ENCODE data around the gene ERAS. TPM values are rescaled to one million over a fixed set of nuclear protein-coding genes. Genes with fewer than 3 reads are reported as not detected.

Gene ERAS
- total RNA-seq, 6 donors from 2014 or later, result not detected

DNA sequence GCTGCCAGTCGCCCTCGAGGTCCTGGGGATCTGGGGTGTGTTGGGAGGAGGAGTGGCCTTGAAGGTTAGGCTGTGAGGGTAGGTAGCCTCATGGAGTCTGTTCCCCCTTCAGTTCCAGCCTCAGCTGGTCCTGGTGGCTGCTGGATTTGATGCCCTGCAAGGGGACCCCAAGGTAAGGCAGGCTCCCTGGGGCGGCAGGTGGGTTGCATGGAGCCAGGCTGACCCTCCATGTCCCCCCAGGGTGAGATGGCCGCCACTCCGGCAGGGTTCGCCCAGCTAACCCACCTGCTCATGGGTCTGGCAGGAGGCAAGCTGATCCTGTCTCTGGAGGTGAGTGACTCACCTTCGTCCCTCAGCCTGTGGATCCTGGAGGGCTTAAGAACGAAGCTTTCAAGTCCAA is 11.6 kb upstream of the ERAS start:
- no peak overlapping the region for H3K27ac ChIP-seq
- WGBS, 2 donors, result 89 to 100% methylated on average over 1 to 8 of the region's 8 CpGs
- no peaks in the 10 kb centered on the region for H3K9me3 ChIP-seq
- H3K27me3 ChIP-seq, result no peaks in the 10 kb centered on the region
- TF ChIP-seq POLR2AphosphoS5 (IDR thresholded peaks at IDR 0.05) (no peak), EP300 (IDR thresholded peaks at IDR 0.05) (no peak), POLR2A (IDR thresholded peaks at IDR 0.05) (no peak)
- TF ChIP-seq, protein P1, sequence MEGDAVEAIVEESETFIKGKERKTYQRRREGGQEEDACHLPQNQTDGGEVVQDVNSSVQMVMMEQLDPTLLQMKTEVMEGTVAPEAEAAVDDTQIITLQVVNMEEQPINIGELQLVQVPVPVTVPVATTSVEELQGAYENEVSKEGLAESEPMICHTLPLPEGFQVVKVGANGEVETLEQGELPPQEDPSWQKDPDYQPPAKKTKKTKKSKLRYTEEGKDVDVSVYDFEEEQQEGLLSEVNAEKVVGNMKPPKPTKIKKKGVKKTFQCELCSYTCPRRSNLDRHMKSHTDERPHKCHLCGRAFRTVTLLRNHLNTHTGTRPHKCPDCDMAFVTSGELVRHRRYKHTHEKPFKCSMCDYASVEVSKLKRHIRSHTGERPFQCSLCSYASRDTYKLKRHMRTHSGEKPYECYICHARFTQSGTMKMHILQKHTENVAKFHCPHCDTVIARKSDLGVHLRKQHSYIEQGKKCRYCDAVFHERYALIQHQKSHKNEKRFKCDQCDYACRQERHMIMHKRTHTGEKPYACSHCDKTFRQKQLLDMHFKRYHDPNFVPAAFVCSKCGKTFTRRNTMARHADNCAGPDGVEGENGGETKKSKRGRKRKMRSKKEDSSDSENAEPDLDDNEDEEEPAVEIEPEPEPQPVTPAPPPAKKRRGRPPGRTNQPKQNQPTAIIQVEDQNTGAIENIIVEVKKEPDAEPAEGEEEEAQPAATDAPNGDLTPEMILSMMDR (IDR thresholded peaks at IDR 0.05), result no peak
- peaks cover 0 to 44% (median 13%) of the 10 kb centered on the region in 4 donors for H3K36me3 ChIP-seq
- DNase-seq (no peak), ATAC-seq (ENCODE audit: low FRiP score in 2 of 2) (no peak)
- H3K4me1 ChIP-seq, result no peaks in the 10 kb centered on the region
- H3K4me3 ChIP-seq, result no peak overlapping the region

DNA sequence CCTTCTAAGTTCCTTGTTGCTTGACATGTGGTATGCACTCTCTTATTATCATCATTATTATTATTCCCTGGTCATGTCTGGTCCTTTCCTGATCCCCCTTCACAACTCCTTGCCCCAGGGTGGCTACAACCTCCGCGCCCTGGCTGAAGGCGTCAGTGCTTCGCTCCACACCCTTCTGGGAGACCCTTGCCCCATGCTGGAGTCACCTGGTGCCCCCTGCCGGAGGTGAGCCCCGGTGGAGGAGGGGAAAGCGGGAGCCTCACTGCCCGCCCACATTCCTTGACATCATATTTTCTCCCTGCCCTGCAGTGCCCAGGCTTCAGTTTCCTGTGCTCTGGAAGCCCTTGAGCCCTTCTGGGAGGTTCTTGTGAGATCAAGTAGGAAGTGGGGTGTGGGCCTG is 11.0 kb upstream of the ERAS start:
- Histone ChIP-seq H3K27me3 (no peaks in the 10 kb centered on the region), H3K27ac (no peak overlapping the region), H3K36me3 (peaks cover 0 to 44% (median 13%) of the 10 kb centered on the region in 4 donors), H3K9me3 (no peaks in the 10 kb centered on the region), H3K4me3 (no peak overlapping the region), H3K4me1 (no peaks in the 10 kb centered on the region)
- no peak for ATAC-seq (ENCODE audit: low FRiP score in 2 of 2)
- no peak for TF ChIP-seq EP300 (IDR thresholded peaks at IDR 0.05)
- no peak for TF ChIP-seq POLR2AphosphoS5 (IDR thresholded peaks at IDR 0.05)
- TF ChIP-seq, protein P1 (IDR thresholded peaks at IDR 0.05), result no peak
- TF ChIP-seq POLR2A (IDR thresholded peaks at IDR 0.05), result no peak
- 83% methylated on average over 6 to 8 of the region's 8 CpGs for WGBS, 2 donors
- no peak for DNase-seq

DNA sequence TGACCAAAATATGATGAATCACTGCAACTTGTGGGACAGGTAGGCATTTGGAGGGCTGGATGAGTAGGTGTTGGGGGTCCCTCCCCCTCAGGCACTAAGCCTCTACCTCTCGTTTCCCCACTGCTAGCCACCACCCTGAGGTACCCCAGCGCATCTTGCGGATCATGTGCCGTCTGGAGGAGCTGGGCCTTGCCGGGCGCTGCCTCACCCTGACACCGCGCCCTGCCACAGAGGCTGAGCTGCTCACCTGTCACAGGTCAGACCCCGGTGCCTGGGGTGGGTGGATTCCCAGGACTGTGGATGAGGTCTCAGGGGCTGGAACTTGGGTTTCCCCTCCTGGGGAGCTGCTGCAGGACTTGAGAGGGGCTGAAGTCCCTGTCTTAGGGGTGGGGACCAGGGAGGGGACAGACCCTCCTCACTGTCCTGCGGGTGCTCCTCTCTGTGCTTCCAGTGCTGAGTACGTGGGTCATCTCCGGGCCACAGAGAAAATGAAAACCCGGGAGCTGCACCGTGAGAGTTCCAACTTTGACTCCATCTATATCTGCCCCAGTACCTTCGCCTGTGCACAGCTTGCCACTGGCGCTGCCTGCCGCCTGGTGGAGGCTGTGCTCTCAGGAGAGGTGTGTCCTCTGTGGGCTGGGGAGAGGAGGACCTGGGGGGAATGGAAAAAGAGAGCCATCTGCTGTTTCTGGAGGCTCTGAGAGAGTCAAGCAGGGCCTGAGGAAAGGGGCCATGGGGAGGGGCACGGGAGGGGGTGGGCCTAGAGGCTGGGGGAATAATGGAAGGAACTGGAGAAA is 10.1 kb upstream of the ERAS start:
- ATAC-seq (ENCODE audit: low FRiP score in 2 of 2) (no peak), DNase-seq (no peak)
- TF ChIP-seq POLR2AphosphoS5 (IDR thresholded peaks at IDR 0.05) (no peak), EP300 (IDR thresholded peaks at IDR 0.05) (no peak), POLR2A (IDR thresholded peaks at IDR 0.05) (no peak)
- TF ChIP-seq, protein P1 (IDR thresholded peaks at IDR 0.05), result no peak
- Histone ChIP-seq H3K9me3 (no peaks in the 10 kb centered on the region), H3K27ac (no peak overlapping the region), H3K36me3 (peaks cover 0 to 45% (median 15%) of the 10 kb centered on the region in 4 donors), H3K27me3 (no peaks in the 10 kb centered on the region), H3K4me3 (no peak overlapping the region), H3K4me1 (no peaks in the 10 kb centered on the region)
- 92 to 95% methylated on average over 3 to 18 of the region's 18 CpGs for WGBS, 2 donors

DNA sequence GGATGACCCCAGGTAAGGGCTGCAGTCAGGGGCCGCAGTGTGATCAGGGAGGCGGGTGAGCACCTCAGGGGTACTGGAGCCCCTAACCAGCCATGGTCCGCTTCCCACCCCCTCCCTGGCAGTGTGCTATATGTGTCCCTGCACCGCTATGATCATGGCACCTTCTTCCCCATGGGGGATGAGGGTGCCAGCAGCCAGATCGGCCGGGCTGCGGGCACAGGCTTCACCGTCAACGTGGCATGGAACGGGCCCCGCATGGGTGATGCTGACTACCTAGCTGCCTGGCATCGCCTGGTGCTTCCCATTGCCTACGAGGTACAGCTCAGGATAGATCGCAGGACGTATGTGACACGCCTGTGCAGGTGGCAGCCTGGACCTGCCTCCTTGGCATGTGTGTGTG is 8.2 kb upstream of the ERAS start:
- no peak for DNase-seq

More for the DNA sequence above, 8.2 kb upstream of the ERAS start:
- TF ChIP-seq EP300 (IDR thresholded peaks at IDR 0.05) (no peak), POLR2A (IDR thresholded peaks at IDR 0.05) (no peak), POLR2AphosphoS5 (IDR thresholded peaks at IDR 0.05) (no peak)
- TF ChIP-seq, protein P1 (IDR thresholded peaks at IDR 0.05), result no peak
- no peak overlapping the region for H3K4me3 ChIP-seq
- no peak for ATAC-seq (ENCODE audit: low FRiP score in 2 of 2)
- no peaks in the 10 kb centered on the region for H3K4me1 ChIP-seq
- H3K36me3 ChIP-seq, result peaks cover 0 to 41% (median 21%) of the 10 kb centered on the region in 4 donors
- H3K27me3 ChIP-seq, result no peaks in the 10 kb centered on the region
- no peak overlapping the region for H3K27ac ChIP-seq
- WGBS, 2 donors, result 67 to 82% methylated on average over 3 to 16 of the region's 16 CpGs
- no peaks in the 10 kb centered on the region for H3K9me3 ChIP-seq
